HepG2 (cell line): ENCODE results near the gene MAP2K7. TPM values are rescaled to one million over a fixed set of nuclear protein-coding genes. Genes with fewer than 3 reads are reported as not detected.

Source experiments
- MAF1 ChIP-seq: sonication (generic); formaldehyde crosslinking; IDR thresholded peaks from 2 replicates; pipeline ENCODE4 v1.5.0; 2020; ENCODE audit warnings: missing genetic modification reagents, borderline replicate concordance
- MYPOP ChIP-seq: sonication (generic); formaldehyde crosslinking; IDR thresholded peaks from 2 replicates; pipeline ENCODE4 v1.8.1; 2023; ENCODE audit warnings: mild to moderate bottlenecking, moderate library complexity, missing genetic modification reagents
- NFAT5 ChIP-seq: sonication (generic); formaldehyde crosslinking; IDR thresholded peaks from 2 replicates; pipeline ENCODE4 v1.4.0; 2020; ENCODE audit warnings: missing genetic modification reagents
- PHF8 ChIP-seq: sonication (generic); formaldehyde crosslinking; IDR thresholded peaks from 2 replicates; pipeline ENCODE4 v1.5.0; 2020; ENCODE audit warnings: missing genetic modification reagents
- USF2 ChIP-seq, 2 experiments: sonication (generic) in 1 of 2; formaldehyde crosslinking in 1 of 2; IDR thresholded peaks; 2 replicates each; pipeline versions ENCODE4 v1.5.1 to v1.6.1; 2011 to 2020; ENCODE audit warnings: borderline replicate concordance in 1 of 2, low read depth in 1 of 2, low read length in 1 of 2, mild to moderate bottlenecking in 1 of 2, missing genetic modification reagents in 1 of 2, moderate library complexity in 1 of 2
- ZBTB14 ChIP-seq: sonication (generic); formaldehyde crosslinking; IDR thresholded peaks from 2 replicates; pipeline ENCODE4 v1.4.0; 2020; ENCODE audit warnings: missing genetic modification reagents
- ZEB1 ChIP-seq: IDR thresholded peaks from 2 replicates; pipeline ENCODE4 v1.6.1; 2012; ENCODE audit warnings: mild to moderate bottlenecking, low read depth, inconsistent platforms; ENCODE audit not compliant: insufficient replicate concordance
- polyA plus RNA-seq, 8 experiments: library from polyadenylated mRNA; depleted of rRNA in 3 of 8; stranded (reverse) in 7 of 8; unstranded in 1 of 8; fragments of >200 nt; fragmentation: Illumina TruSeq in 4 of 8; extraction: Trizol in 4 of 8; gene quantifications; 2 replicates each; pipeline versions ENCODE4 v1.2.1 to v1.2.3, GENCODE V29; 2011 to 2016; ENCODE audit warnings: low read depth in 4 of 8, missing spikeins in 1 of 8, mixed read lengths in 1 of 8; ENCODE audit not compliant: insufficient read depth in 1 of 8
- total RNA-seq, 5 experiments: library from RNA; depleted of rRNA; stranded (reverse); fragments of >200 nt; fragmentation: Illumina TruSeq; extraction: Trizol; gene quantifications; 2 replicates each; pipeline ENCODE4 v1.2.3, GENCODE V29; 2016; ENCODE audit warnings: low read depth in 1 of 5
- TF ChIP-seq, protein P1 (sequence below): sonication (generic); formaldehyde crosslinking; conservative IDR thresholded peaks from 2 replicates; pipeline ENCODE4 v1.8.0; 2022; ENCODE audit warnings: mild to moderate bottlenecking, moderate library complexity, missing genetic modification reagents
- TF ChIP-seq, protein P2 (sequence below): fragments of 450-650 bp; IDR thresholded peaks from 2 replicates; pipeline ENCODE4 v1.6.1; 2017; ENCODE audit warnings: mild to moderate bottlenecking
- TF ChIP-seq, protein P3 (sequence below): sonication (generic); formaldehyde crosslinking; IDR thresholded peaks from 2 replicates; pipeline ENCODE4 v1.4.0; 2020; ENCODE audit warnings: missing genetic modification reagents, borderline replicate concordance

Gene MAP2K7
- total and polyA plus RNA-seq, 2 of the 13 experiments (the other 11 are each of a cell fraction or from before 2014, with no cell fraction given), result 9.0 to 10.8 TPM

- TF ChIP-seq NFAT5 (CRISPR knock-in tag), result peak; percentile 62; the same call in 1 of the 2 replicates
- TF ChIP-seq ZEB1, result no peak
- no peak for TF ChIP-seq USF2 (IDR thresholded peaks at IDR 0.05; ENCODE audit: low read depth, low read length)
- TF ChIP-seq USF2 (CRISPR knock-in tag; IDR thresholded peaks at IDR 0.05; ENCODE audit: borderline replicate concordance), result no peak
- no peak for TF ChIP-seq MAF1 (CRISPR knock-in tag)
- TF ChIP-seq PHF8, result peak; percentile 19
- 0 out of 2 replicates have a peak, but pooled peaks have one; percentile 79 for TF ChIP-seq MYPOP (CRISPR knock-in tag)
- TF ChIP-seq, protein P1, sequence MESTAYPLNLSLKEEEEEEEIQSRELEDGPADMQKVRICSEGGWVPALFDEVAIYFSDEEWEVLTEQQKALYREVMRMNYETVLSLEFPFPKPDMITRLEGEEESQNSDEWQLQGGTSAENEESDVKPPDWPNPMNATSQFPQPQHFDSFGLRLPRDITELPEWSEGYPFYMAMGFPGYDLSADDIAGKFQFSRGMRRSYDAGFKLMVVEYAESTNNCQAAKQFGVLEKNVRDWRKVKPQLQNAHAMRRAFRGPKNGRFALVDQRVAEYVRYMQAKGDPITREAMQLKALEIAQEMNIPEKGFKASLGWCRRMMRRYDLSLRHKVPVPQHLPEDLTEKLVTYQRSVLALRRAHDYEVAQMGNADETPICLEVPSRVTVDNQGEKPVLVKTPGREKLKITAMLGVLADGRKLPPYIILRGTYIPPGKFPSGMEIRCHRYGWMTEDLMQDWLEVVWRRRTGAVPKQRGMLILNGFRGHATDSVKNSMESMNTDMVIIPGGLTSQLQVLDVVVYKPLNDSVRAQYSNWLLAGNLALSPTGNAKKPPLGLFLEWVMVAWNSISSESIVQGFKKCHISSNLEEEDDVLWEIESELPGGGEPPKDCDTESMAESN (CRISPR knock-in tag), result peak; percentile 36; the same call in 1 of the 2 replicates
- TF ChIP-seq, protein P2, sequence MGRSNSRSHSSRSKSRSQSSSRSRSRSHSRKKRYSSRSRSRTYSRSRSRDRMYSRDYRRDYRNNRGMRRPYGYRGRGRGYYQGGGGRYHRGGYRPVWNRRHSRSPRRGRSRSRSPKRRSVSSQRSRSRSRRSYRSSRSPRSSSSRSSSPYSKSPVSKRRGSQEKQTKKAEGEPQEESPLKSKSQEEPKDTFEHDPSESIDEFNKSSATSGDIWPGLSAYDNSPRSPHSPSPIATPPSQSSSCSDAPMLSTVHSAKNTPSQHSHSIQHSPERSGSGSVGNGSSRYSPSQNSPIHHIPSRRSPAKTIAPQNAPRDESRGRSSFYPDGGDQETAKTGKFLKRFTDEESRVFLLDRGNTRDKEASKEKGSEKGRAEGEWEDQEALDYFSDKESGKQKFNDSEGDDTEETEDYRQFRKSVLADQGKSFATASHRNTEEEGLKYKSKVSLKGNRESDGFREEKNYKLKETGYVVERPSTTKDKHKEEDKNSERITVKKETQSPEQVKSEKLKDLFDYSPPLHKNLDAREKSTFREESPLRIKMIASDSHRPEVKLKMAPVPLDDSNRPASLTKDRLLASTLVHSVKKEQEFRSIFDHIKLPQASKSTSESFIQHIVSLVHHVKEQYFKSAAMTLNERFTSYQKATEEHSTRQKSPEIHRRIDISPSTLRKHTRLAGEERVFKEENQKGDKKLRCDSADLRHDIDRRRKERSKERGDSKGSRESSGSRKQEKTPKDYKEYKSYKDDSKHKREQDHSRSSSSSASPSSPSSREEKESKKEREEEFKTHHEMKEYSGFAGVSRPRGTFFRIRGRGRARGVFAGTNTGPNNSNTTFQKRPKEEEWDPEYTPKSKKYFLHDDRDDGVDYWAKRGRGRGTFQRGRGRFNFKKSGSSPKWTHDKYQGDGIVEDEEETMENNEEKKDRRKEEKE, result no peak
- TF ChIP-seq, protein P3, sequence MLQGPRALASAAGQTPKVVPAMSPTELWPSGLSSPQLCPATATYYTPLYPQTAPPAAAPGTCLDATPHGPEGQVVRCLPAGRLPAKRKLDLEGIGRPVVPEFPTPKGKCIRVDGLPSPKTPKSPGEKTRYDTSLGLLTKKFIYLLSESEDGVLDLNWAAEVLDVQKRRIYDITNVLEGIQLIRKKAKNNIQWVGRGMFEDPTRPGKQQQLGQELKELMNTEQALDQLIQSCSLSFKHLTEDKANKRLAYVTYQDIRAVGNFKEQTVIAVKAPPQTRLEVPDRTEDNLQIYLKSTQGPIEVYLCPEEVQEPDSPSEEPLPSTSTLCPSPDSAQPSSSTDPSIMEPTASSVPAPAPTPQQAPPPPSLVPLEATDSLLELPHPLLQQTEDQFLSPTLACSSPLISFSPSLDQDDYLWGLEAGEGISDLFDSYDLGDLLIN (CRISPR knock-in tag), result no peak
- peak; percentile 57 for TF ChIP-seq ZBTB14
Observed at GRCh38 chr19:7868671-7869452, 34.8 kb upstream of the MAP2K7 start (continued).
